ENCODE measurements around the gene PSMD1. TPM values are rescaled to one million over a fixed set of nuclear protein-coding genes. Genes with fewer than 3 reads are reported as not detected.
A peak's percentile ranks its signal among the peaks of the same experiment; 100 is the strongest.

PSMD1 gene
- polyA plus RNA-seq, 1 donor (not counting 4 experiments of a cell fraction or from before 2014, with no cell fraction given) = 262 TPM

- DNase-seq (ENCODE audit: low read depth, low spot score) (no peak), FAIRE-seq (peak; percentile 64)
- peak overlapping the region; percentile 68 for H3K9ac ChIP-seq (ENCODE audit: control insufficient read depth, extremely low read depth, insufficient read depth, low read length)
- no peaks in the 10 kb centered on the region for H3K36me3 ChIP-seq (ENCODE audit: control insufficient read depth in 2 of 2, extremely low read depth in 1 of 2, insufficient read depth in 2 of 2, low read length in 2 of 2)
- peak overlapping the region; percentile 76 to 95 (median 83) for H3K4me3 ChIP-seq (ENCODE audit: control insufficient read depth in 2 of 3, extremely low read depth in 1 of 3, insufficient read depth in 2 of 3, low read depth in 1 of 3, low read length in 3 of 3)
- H4K20me1 ChIP-seq (ENCODE audit: control insufficient read depth, extremely low read depth, insufficient read depth, low read length) = no peaks in the 10 kb centered on the region
- peak overlapping the region; percentile 100 for H2AFZ ChIP-seq (ENCODE audit: control insufficient read depth, low read length)
- peaks cover 22% of the 10 kb centered on the region for H3K4me1 ChIP-seq (ENCODE audit: control insufficient read depth, extremely low read depth, insufficient read depth, low read length)
- dilution Hi-C loops (cut with MboI; ENCODE audit: extremely low pct_ligation_motif_present, low sequenced_read_pairs) = no loop called here
- H3K79me2 ChIP-seq (ENCODE audit: control insufficient read depth, insufficient read depth, low read length) = no peaks in the 10 kb centered on the region
- peak overlapping the region; percentile 95 for H3K4me2 ChIP-seq (ENCODE audit: control insufficient read depth, extremely low read depth, insufficient read depth, low read depth, low read length)
- H3K9me3 ChIP-seq (ENCODE audit: control insufficient read depth, low read depth, low read length) = no peaks in the 10 kb centered on the region
- H3K27ac ChIP-seq (ENCODE audit: control insufficient read depth, insufficient read depth, low read length) = peak overlapping the region; percentile 0
- TF ChIP-seq EZH2 (IDR thresholded peaks at IDR 0.05; ENCODE audit: low read length) (no peak), CTCF (optimal IDR thresholded peaks at IDR 0.05 in 1 of 3, IDR thresholded peaks at IDR 0.05 in 1 of 3, conservative IDR thresholded peaks at IDR 0.05 in 1 of 3; ENCODE audit: extremely low read depth in 1 of 3, insufficient read depth in 2 of 3, low read length in 3 of 3) (no peak)
- no peaks in the 10 kb centered on the region for H3K9me1 ChIP-seq (ENCODE audit: control insufficient read depth, extremely low read depth, insufficient read depth, low read length)
- no peaks in the 10 kb centered on the region for H3K27me3 ChIP-seq (ENCODE audit: control insufficient read depth, extremely low read depth, insufficient read depth, low read length)
These were observed 142.6 kb downstream of the PSMD1 start for GRCh38 chr2:231199219-231199618.

DNA sequence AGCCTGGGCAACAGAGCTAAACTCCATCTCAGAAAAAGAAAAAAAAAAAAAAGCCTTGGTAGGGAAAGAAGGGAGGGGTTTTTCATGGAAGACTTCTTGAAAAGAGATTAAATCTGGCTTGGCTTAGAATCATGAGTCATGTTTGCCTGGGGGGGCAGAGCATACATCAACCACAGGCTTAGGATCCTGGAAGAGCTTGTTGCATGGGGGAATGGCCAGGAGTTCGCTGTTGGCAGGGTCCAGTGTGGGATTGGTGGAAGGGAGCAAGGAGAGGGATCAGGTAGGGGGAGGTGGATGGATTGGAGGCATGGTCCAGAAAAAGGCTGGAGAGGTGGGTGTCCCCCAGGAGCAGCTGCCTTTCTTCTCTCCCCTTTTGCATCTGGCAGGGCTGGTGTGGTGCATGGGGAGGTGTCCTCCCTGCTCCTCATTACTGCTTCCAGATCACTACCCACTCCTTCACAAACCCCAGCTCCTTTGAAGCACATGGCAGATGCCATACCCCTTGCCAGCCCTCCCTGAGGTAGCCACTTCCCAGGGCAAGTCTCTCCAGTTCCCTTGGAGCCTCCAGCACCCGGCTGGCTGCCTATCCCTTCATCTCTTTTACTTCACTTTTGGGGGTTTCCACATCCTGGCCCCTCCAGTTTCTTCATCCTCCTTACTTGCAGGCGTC lies 144.3 kb downstream of the PSMD1 start:
- peak; percentile 53 for DNase-seq (ENCODE audit: low read depth, low spot score)
- no peak for FAIRE-seq
- no peaks in the 10 kb centered on the region for H3K9me1 ChIP-seq (ENCODE audit: control insufficient read depth, extremely low read depth, insufficient read depth, low read length)
- no peaks in the 10 kb centered on the region for H3K27me3 ChIP-seq (ENCODE audit: control insufficient read depth, extremely low read depth, insufficient read depth, low read length)
- peak overlapping the region; percentile 46 for H3K4me2 ChIP-seq (ENCODE audit: control insufficient read depth, extremely low read depth, insufficient read depth, low read depth, low read length)
- dilution Hi-C loops (cut with MboI; ENCODE audit: extremely low pct_ligation_motif_present, low sequenced_read_pairs) = no loop called here
- H3K27ac ChIP-seq (ENCODE audit: control insufficient read depth, insufficient read depth, low read length) = no peak overlapping the region
- H3K4me1 ChIP-seq (ENCODE audit: control insufficient read depth, extremely low read depth, insufficient read depth, low read length) = peaks cover 22% of the 10 kb centered on the region
- H4K20me1 ChIP-seq (ENCODE audit: control insufficient read depth, extremely low read depth, insufficient read depth, low read length) = no peaks in the 10 kb centered on the region
- H3K79me2 ChIP-seq (ENCODE audit: control insufficient read depth, insufficient read depth, low read length) = no peaks in the 10 kb centered on the region
- no peak overlapping the region for H3K4me3 ChIP-seq (ENCODE audit: control insufficient read depth in 2 of 3, extremely low read depth in 1 of 3, insufficient read depth in 2 of 3, low read depth in 1 of 3, low read length in 3 of 3)
- H3K36me3 ChIP-seq (ENCODE audit: control insufficient read depth in 2 of 2, extremely low read depth in 1 of 2, insufficient read depth in 2 of 2, low read length in 2 of 2) = no peaks in the 10 kb centered on the region
- no peak overlapping the region for H2AFZ ChIP-seq (ENCODE audit: control insufficient read depth, low read length)
- no peaks in the 10 kb centered on the region for H3K9me3 ChIP-seq (ENCODE audit: control insufficient read depth, low read depth, low read length)
- TF ChIP-seq EZH2 (IDR thresholded peaks at IDR 0.05; ENCODE audit: low read length) (no peak), CTCF (optimal IDR thresholded peaks at IDR 0.05 in 1 of 3, IDR thresholded peaks at IDR 0.05 in 1 of 3, conservative IDR thresholded peaks at IDR 0.05 in 1 of 3; ENCODE audit: extremely low read depth in 1 of 3, insufficient read depth in 2 of 3, low read length in 3 of 3) (no peak)
- no peak overlapping the region for H3K9ac ChIP-seq (ENCODE audit: control insufficient read depth, extremely low read depth, insufficient read depth, low read length)
